ENCODE data around the gene FN3KRP.

- TF ChIP-seq, protein P1, sequence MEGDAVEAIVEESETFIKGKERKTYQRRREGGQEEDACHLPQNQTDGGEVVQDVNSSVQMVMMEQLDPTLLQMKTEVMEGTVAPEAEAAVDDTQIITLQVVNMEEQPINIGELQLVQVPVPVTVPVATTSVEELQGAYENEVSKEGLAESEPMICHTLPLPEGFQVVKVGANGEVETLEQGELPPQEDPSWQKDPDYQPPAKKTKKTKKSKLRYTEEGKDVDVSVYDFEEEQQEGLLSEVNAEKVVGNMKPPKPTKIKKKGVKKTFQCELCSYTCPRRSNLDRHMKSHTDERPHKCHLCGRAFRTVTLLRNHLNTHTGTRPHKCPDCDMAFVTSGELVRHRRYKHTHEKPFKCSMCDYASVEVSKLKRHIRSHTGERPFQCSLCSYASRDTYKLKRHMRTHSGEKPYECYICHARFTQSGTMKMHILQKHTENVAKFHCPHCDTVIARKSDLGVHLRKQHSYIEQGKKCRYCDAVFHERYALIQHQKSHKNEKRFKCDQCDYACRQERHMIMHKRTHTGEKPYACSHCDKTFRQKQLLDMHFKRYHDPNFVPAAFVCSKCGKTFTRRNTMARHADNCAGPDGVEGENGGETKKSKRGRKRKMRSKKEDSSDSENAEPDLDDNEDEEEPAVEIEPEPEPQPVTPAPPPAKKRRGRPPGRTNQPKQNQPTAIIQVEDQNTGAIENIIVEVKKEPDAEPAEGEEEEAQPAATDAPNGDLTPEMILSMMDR (IDR thresholded peaks at IDR 0.05) = no peak
- no peak for TF ChIP-seq POLR2A (IDR thresholded peaks at IDR 0.05)
Observed at GRCh38 chr17:82743344-82744219, 27.1 kb downstream of the FN3KRP start.
